Hematopoietic multipotent progenitor cell (in vitro differentiated cells): ENCODE data around the gene BCAN. TPM values are rescaled to one million over a fixed set of nuclear protein-coding genes. Genes with fewer than 3 reads are reported as not detected.
"Not testable (repeated sequence)": the region's sequence is repeated elsewhere in the genome, so short reads cannot be mapped to it uniquely, and the experiment has no call there.

Experiments used
- DNase-seq, 3 donors: peaks; one replicate each; pipeline ENCODE4 v3.0.0-alpha.2; 2011 to 2015; ENCODE audit warnings: low read depth in 2 of 3, low spot score in 2 of 3
- total RNA-seq: library from RNA; depleted of rRNA; stranded (reverse); fragments of >200 nt; gene quantifications from one replicate; pipeline ENCODE4 v1.2.3, GENCODE V29; 2012

BCAN gene
- total RNA-seq, 1 donor = under 0.01 TPM

- DNase-seq = no peak
These were observed 29.3 kb upstream of the BCAN start for GRCh38 chr1:156612666-156613065.

GRCh38 chr1:156615946-156616345 lies 26.0 kb upstream of the BCAN start:
- DNase-seq = no peak

GRCh38 chr1:156616463-156616862 lies 25.5 kb upstream of the BCAN start:
- peak in 1 of 3 donors; percentile 31 for DNase-seq

- DNase-seq = peak in 1 of 3 donors; percentile 56
These were observed 22.9 kb upstream of the BCAN start, which contains the start of gene HAPLN2 for GRCh38 chr1:156618853-156619581. HAPLN2 (plus strand) TSS chr1:156619415; CDS start chr1:156623491, 4,076 bp downstream.

- no peak for DNase-seq
These were observed 22.3 kb upstream of the BCAN start for GRCh38 chr1:156619582-156619955.

GRCh38 chr1:156622581-156623297 lies 19.2 kb upstream of the BCAN start:
- DNase-seq = no peak

- peak in 1 of 3 donors; percentile 56 for DNase-seq
These were observed 17.7 kb upstream of the BCAN start for GRCh38 chr1:156623946-156624813.

GRCh38 chr1:156624814-156625435 lies 17.0 kb upstream of the BCAN start:
- no peak for DNase-seq

GRCh38 chr1:156625436-156626078 lies 16.4 kb upstream of the BCAN start:
- DNase-seq = peak; percentile 60 to 78 (median 67)

- no peak for DNase-seq
These were observed 15.9 kb upstream of the BCAN start for GRCh38 chr1:156626079-156626438.

GRCh38 chr1:156627313-156627880 lies 14.5 kb upstream of the BCAN start:
- DNase-seq = peak in 1 of 3 donors; percentile 64

GRCh38 chr1:156629823-156630449 lies 12.0 kb upstream of the BCAN start:
- DNase-seq = no peak

GRCh38 chr1:156631152-156631551 lies 10.8 kb upstream of the BCAN start:
- DNase-seq = not testable (repeated sequence)

- no peak for DNase-seq
These were observed 9.6 kb upstream of the BCAN start for GRCh38 chr1:156632355-156632754.

GRCh38 chr1:156638189-156638985 lies 3.5 kb upstream of the BCAN start:
- no peak for DNase-seq

GRCh38 chr1:156639601-156640101 lies 2.3 kb upstream of the BCAN start:
- DNase-seq = no peak

- DNase-seq = no peak
These were observed 843 bp upstream of the BCAN start for GRCh38 chr1:156640842-156641706.
